ENCODE results near the gene TRAPPC6A.

- TF ChIP-seq EP300 (IDR thresholded peaks at IDR 0.05; ENCODE audit: low read depth) (no peak), POLR2A (IDR thresholded peaks at IDR 0.05) (no peak)
Observed at GRCh38 chr19:45172173-45172572, 5.9 kb downstream of the TRAPPC6A start.

Measured in transverse colon (tissue), 1 donor.